Measurements from ENCODE around the gene GPSM1. TPM values are rescaled to one million over a fixed set of nuclear protein-coding genes. Genes with fewer than 3 reads are reported as not detected.

Gene GPSM1
- total RNA-seq, 1 donor, result 39.1 TPM

DNA sequence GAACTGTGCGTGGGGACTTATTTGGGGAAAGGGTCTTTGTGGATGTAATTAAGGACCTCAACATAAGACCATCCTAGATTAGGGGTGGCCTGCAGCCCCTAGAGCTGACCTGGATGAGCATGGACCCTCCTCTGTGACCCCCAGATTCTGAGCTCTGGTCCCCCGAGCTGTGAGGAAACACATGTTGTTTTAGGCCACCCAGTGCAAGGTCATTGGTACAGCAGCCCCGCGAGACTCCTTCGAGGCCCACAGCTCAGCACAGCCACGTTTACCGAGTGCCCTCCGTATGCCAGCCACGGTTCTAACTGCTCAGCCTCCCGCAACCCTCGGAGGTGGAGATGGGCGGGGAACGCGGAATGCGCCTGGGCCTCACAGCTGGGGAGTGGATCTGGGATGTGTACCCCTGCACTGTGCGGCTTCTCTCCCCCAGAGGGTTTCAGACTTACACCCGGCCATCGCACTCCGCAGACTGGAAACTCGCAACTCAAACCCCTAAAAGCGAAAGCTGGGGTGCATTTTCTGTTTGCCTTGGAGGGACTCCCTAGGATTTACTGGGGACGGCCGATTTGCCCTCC lies 4.5 kb upstream of the GPSM1 start:
- Histone ChIP-seq H2AFZ (ENCODE audit: low read length) (no peak overlapping the region), H3K27ac (ENCODE audit: low read depth, low read length) (no peak overlapping the region), H4K20me1 (ENCODE audit: insufficient read depth, low read length) (no peaks in the 10 kb centered on the region), H3K4me2 (ENCODE audit: insufficient read depth, low read length) (no peak overlapping the region), H3K79me2 (ENCODE audit: insufficient read depth, low read length) (peaks cover under 1% of the 10 kb centered on the region), H3K4me3 (ENCODE audit: insufficient read depth, low read length) (no peak overlapping the region), H3K36me3 (ENCODE audit: insufficient read depth, low read length) (no peaks in the 10 kb centered on the region), H3K27me3 (ENCODE audit: insufficient read depth, low read length) (no peaks in the 10 kb centered on the region), H3K4me1 (ENCODE audit: insufficient read depth, low read length) (peaks cover 15% of the 10 kb centered on the region), H3K9me3 (ENCODE audit: low read depth, low read length) (peaks cover 3% of the 10 kb centered on the region)
- DNase-seq (ENCODE audit: insufficient read length, low spot score, missing footprints), result no peak
- TF ChIP-seq, protein P1, sequence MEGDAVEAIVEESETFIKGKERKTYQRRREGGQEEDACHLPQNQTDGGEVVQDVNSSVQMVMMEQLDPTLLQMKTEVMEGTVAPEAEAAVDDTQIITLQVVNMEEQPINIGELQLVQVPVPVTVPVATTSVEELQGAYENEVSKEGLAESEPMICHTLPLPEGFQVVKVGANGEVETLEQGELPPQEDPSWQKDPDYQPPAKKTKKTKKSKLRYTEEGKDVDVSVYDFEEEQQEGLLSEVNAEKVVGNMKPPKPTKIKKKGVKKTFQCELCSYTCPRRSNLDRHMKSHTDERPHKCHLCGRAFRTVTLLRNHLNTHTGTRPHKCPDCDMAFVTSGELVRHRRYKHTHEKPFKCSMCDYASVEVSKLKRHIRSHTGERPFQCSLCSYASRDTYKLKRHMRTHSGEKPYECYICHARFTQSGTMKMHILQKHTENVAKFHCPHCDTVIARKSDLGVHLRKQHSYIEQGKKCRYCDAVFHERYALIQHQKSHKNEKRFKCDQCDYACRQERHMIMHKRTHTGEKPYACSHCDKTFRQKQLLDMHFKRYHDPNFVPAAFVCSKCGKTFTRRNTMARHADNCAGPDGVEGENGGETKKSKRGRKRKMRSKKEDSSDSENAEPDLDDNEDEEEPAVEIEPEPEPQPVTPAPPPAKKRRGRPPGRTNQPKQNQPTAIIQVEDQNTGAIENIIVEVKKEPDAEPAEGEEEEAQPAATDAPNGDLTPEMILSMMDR (IDR thresholded peaks at IDR 0.05; ENCODE audit: extremely low read depth, low read depth, low read length), result no peak

DNA sequence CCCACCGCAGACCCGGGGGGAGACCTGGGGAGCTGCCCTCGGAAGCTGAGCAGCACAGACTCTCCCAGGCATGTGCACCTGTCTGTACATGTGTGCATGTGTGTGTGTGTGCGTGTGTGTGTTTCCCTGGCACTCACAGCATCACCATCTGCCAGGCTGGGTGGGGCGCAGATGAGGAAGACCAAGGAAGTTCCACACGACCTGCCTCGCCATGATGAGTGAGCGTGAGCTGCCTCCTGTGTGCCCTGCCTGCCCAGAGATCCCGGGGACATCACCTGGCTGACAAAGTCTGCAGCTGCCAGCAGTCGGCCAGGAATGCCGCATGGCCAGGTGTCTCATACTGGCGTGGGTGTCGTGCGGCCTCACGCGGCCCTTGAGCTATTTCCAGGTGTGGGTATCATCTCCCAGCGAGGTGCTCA lies 4.0 kb upstream of the GPSM1 start:
- TF ChIP-seq, protein P1 (IDR thresholded peaks at IDR 0.05; ENCODE audit: extremely low read depth, low read depth, low read length), result no peak
- Histone ChIP-seq H3K27ac (ENCODE audit: low read depth, low read length) (no peak overlapping the region), H3K4me2 (ENCODE audit: insufficient read depth, low read length) (no peak overlapping the region), H3K9me3 (ENCODE audit: low read depth, low read length) (peaks cover 3% of the 10 kb centered on the region), H3K36me3 (ENCODE audit: insufficient read depth, low read length) (no peaks in the 10 kb centered on the region), H4K20me1 (ENCODE audit: insufficient read depth, low read length) (peaks cover 5% of the 10 kb centered on the region), H3K79me2 (ENCODE audit: insufficient read depth, low read length) (peaks cover 6% of the 10 kb centered on the region), H3K4me1 (ENCODE audit: insufficient read depth, low read length) (peaks cover 19% of the 10 kb centered on the region), H3K4me3 (ENCODE audit: insufficient read depth, low read length) (no peak overlapping the region), H3K27me3 (ENCODE audit: insufficient read depth, low read length) (no peaks in the 10 kb centered on the region), H2AFZ (ENCODE audit: low read length) (no peak overlapping the region)
- no peak for DNase-seq (ENCODE audit: insufficient read length, low spot score, missing footprints)

DNA sequence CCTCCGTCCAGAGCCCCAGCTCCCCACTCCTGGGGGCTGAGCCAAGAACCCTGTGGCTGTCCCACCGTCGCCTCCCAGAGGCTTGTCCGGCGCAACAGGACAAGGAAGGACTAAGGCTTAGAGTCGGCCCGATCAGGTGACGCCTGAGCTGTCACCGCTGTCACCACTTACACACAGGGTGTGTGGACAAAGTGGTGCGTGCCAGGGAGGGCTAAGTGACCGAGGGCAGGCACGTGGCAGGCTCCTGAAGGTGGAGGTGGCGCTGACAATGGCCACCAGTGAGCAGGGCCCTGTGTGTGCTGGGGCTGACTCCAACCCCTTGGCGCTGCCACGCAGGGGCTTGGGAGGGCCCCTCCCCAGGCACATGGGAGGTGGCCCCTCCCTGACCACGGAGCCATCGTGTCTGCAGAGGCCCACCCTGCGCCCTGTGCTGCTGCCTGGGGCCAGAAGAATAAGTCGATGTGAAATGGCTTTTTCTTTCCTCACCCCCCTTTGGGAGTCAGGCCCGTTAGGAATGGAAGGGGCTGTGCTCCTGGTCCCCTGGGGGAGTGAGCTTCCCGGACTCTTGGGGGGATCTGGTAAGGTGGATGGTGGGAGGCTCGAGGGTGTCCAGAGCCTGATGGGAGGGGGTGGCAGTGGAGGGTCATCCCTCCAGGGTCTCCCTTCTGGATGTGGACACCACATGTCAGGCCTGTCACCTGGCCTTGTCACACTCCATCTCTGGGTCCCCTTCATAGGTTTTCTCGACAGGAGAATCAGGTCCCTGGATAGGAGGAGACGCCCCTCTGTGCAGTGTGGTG lies 2.6 kb upstream of the GPSM1 start:
- Histone ChIP-seq H3K9me3 (ENCODE audit: low read depth, low read length) (peaks cover 3% of the 10 kb centered on the region), H3K4me1 (ENCODE audit: insufficient read depth, low read length) (peaks cover 29% of the 10 kb centered on the region), H3K27me3 (ENCODE audit: insufficient read depth, low read length) (no peaks in the 10 kb centered on the region), H2AFZ (ENCODE audit: low read length) (no peak overlapping the region), H3K36me3 (ENCODE audit: insufficient read depth, low read length) (no peaks in the 10 kb centered on the region), H3K79me2 (ENCODE audit: insufficient read depth, low read length) (peaks cover 19% of the 10 kb centered on the region), H4K20me1 (ENCODE audit: insufficient read depth, low read length) (peaks cover 17% of the 10 kb centered on the region), H3K4me3 (ENCODE audit: insufficient read depth, low read length) (no peak overlapping the region), H3K4me2 (ENCODE audit: insufficient read depth, low read length) (no peak overlapping the region), H3K27ac (ENCODE audit: low read depth, low read length) (no peak overlapping the region)
- DNase-seq (ENCODE audit: insufficient read length, low spot score, missing footprints), result no peak
- TF ChIP-seq, protein P1 (IDR thresholded peaks at IDR 0.05; ENCODE audit: extremely low read depth, low read depth, low read length), result no peak

DNA sequence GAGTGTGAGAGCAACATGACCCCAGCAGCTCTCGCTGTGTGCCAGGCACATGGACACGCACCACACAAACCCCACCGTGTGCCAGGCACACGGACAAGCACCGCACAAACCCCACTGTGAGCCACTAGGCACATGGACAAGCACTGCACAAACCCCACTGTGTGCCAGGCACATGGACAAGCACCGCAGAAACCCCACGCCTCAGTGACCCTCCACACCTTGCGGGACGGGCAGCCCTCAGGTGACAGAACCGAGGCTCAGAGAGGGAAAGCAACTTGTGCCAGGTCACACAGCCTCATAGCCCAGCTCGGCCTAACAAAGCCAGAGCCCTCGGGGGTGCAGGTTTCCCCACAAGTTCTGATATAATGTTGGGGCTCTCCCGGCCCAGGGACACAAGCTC lies 2.0 kb upstream of the GPSM1 start:
- Histone ChIP-seq H3K4me2 (ENCODE audit: insufficient read depth, low read length) (no peak overlapping the region), H3K27me3 (ENCODE audit: insufficient read depth, low read length) (no peaks in the 10 kb centered on the region), H3K79me2 (ENCODE audit: insufficient read depth, low read length) (peaks cover 25% of the 10 kb centered on the region), H3K27ac (ENCODE audit: low read depth, low read length) (no peak overlapping the region), H4K20me1 (ENCODE audit: insufficient read depth, low read length) (peaks cover 20% of the 10 kb centered on the region), H3K9me3 (ENCODE audit: low read depth, low read length) (peaks cover 3% of the 10 kb centered on the region), H3K4me1 (ENCODE audit: insufficient read depth, low read length) (peaks cover 29% of the 10 kb centered on the region), H2AFZ (ENCODE audit: low read length) (no peak overlapping the region), H3K36me3 (ENCODE audit: insufficient read depth, low read length) (peaks cover under 1% of the 10 kb centered on the region), H3K4me3 (ENCODE audit: insufficient read depth, low read length) (no peak overlapping the region)
- TF ChIP-seq, protein P1 (IDR thresholded peaks at IDR 0.05; ENCODE audit: extremely low read depth, low read depth, low read length), result no peak
- no peak for DNase-seq (ENCODE audit: insufficient read length, low spot score, missing footprints)
